Neural cell (in vitro differentiated cells): ENCODE measurements around the gene GRID1. TPM values are rescaled to one million over a fixed set of nuclear protein-coding genes. Genes with fewer than 3 reads are reported as not detected.

Experiments used
- H2AFZ ChIP-seq: fragments of 200-600, 300-800 bp; sonication (generic), shearing (Covaris generic); 2 replicates; pipeline ENCODE4 v1.6.0; 2014; ENCODE audit warnings: low read depth, mild to moderate bottlenecking, antibody characterized with exemption, low read length, moderate library complexity
- H3F3A ChIP-seq: fragments of 200-600 bp; shearing (Covaris generic); 2 replicates; pipeline ENCODE4 v1.6.1; 2016; ENCODE audit warnings: mild to moderate bottlenecking, moderate library complexity, mixed read lengths, antibody characterized with exemption, low read length; ENCODE audit not compliant: insufficient read depth, poor library complexity, severe bottlenecking
- H3K27ac ChIP-seq: fragments of 200-600, 300-800 bp; sonication (generic), shearing (Covaris generic); 2 replicates; pipeline ENCODE4 v1.5.1; 2014; ENCODE audit warnings: mild to moderate bottlenecking, low read length, moderate library complexity
- H3K27me3 ChIP-seq: fragments of 300-800, 200-600 bp; sonication (generic), shearing (Covaris generic); 2 replicates; pipeline ENCODE4 v1.6.0; 2014; ENCODE audit warnings: mild to moderate bottlenecking, low read depth, low read length, moderate library complexity; ENCODE audit not compliant: insufficient read depth
- H3K36me3 ChIP-seq: fragments of 300-800, 200-600 bp; sonication (generic), shearing (Covaris generic); 2 replicates; pipeline ENCODE4 v1.5.1; 2014; ENCODE audit warnings: mild to moderate bottlenecking, antibody characterized with exemption, low read length, moderate library complexity; ENCODE audit not compliant: insufficient read depth
- H3K4me2 ChIP-seq: fragments of 300-800, 200-600 bp; sonication (generic), shearing (Covaris generic); 2 replicates; pipeline ENCODE4 v1.6.0; 2014; ENCODE audit warnings: mild to moderate bottlenecking, low read length
- H3K4me3 ChIP-seq: fragments of 300-800, 200-600 bp; sonication (generic), shearing (Covaris generic); 2 replicates; pipeline ENCODE4 v1.5.1; 2014; ENCODE audit warnings: mild to moderate bottlenecking, low read length, moderate library complexity
- H3K79me2 ChIP-seq: fragments of 200-600 bp; shearing (Covaris generic); replicated peaks from 2 replicates; pipeline ENCODE4 v1.6.0; 2014; ENCODE audit warnings: mild to moderate bottlenecking, low read length, moderate library complexity; ENCODE audit not compliant: insufficient read depth
- H3K9ac ChIP-seq: fragments of 300-800, 200-600 bp; sonication (generic), shearing (Covaris generic); 2 replicates; pipeline ENCODE4 v1.6.1; 2016; ENCODE audit warnings: mild to moderate bottlenecking, low read length, mixed read lengths
- H3K9me2 ChIP-seq: fragments of 200-600 bp; shearing (Covaris generic); 2 replicates; pipeline ENCODE4 v1.6.1; 2016; ENCODE audit warnings: mild to moderate bottlenecking, low read length, mixed read lengths; ENCODE audit not compliant: insufficient read depth
- H3K9me3 ChIP-seq: fragments of 200-600, 300-800 bp; sonication (generic), shearing (Covaris generic); 2 replicates; pipeline ENCODE4 v1.6.1; 2016; ENCODE audit warnings: mild to moderate bottlenecking, mixed run types, low read length, moderate library complexity, mixed read lengths
- H4K20me1 ChIP-seq: fragments of 200-600 bp; shearing (Covaris generic); 2 replicates; pipeline ENCODE4 v1.6.1; 2016; ENCODE audit warnings: mild to moderate bottlenecking, mixed run types; ENCODE audit not compliant: insufficient read depth
- EP300 ChIP-seq: fragments of 450-650 bp; conservative IDR thresholded peaks from 2 replicates; pipeline ENCODE4 v1.6.1; 2014; ENCODE audit warnings: antibody characterized with exemption, mild to moderate bottlenecking, moderate library complexity; ENCODE audit not compliant: poor library complexity, severe bottlenecking
- EZH2 ChIP-seq: fragments of 200-600, 300-800 bp; shearing (Covaris generic), sonication (generic); IDR thresholded peaks from 2 replicates; pipeline ENCODE4 v1.6.1; 2014; ENCODE audit warnings: antibody characterized with exemption, low read length, borderline replicate concordance, mild to moderate bottlenecking; ENCODE audit not compliant: insufficient read depth, poor library complexity, severe bottlenecking
- MXI1 ChIP-seq: fragments of 450-650 bp; conservative IDR thresholded peaks from 2 replicates; pipeline ENCODE4 v1.6.1; 2014; ENCODE audit warnings: antibody characterized with exemption, mild to moderate bottlenecking; ENCODE audit not compliant: poor library complexity, severe bottlenecking
- POLR2AphosphoS5 ChIP-seq: IDR thresholded peaks from 2 replicates; pipeline ENCODE4 v1.6.1; 2012
- RAD21 ChIP-seq: fragments of 450-650 bp; conservative IDR thresholded peaks from 2 replicates; pipeline ENCODE4 v1.6.1; 2014; ENCODE audit warnings: antibody characterized with exemption, mild to moderate bottlenecking, moderate library complexity
- SMC3 ChIP-seq: fragments of 450-650 bp; conservative IDR thresholded peaks from 2 replicates; pipeline ENCODE4 v1.6.1; 2014; ENCODE audit warnings: antibody characterized with exemption, mild to moderate bottlenecking, moderate library complexity; ENCODE audit not compliant: poor library complexity
- TAF1 ChIP-seq: IDR thresholded peaks from 2 replicates; pipeline ENCODE4 v1.6.1; 2012; ENCODE audit warnings: low read depth
- polyA plus RNA-seq: library from polyadenylated mRNA; depleted of rRNA; stranded (reverse); fragments of >200 nt; gene quantifications from 2 replicates; pipeline ENCODE4 v1.2.3, GENCODE V29; 2014
- TF ChIP-seq, protein P1 (sequence below): IDR thresholded peaks from 2 replicates; pipeline ENCODE4 v1.6.1; 2012; ENCODE audit warnings: borderline replicate concordance
- TF ChIP-seq, protein P2 (sequence below): fragments of 450-650 bp; IDR thresholded peaks from 2 replicates; pipeline ENCODE4 v1.5.1; 2014; ENCODE audit warnings: antibody characterized with exemption, mild to moderate bottlenecking, moderate library complexity; ENCODE audit not compliant: poor library complexity, severe bottlenecking

GRID1 gene
- polyA plus RNA-seq, 1 donor from 2014 or later, result 7.3 TPM

DNA sequence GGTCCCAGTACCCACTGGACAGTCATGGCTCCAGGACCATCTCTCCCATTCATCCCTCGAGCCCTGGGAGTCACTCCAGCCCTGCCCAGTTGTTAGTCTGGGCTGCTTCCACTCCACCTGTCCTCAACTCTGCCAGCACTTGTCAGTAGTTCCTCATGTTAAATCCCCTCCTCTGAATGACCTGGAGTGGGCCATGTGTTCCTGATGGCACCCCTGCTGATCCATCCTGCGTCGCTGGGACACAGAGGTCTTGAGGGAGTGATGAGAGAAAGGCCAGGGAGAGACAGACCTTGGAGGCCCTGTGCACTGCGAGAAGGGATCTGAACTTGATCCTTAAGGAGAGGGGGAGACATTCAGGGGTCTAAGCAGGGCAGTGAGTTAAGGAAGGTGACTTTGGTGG, 174.9 kb downstream of the GRID1 start:
- Histone ChIP-seq H3F3A (no peaks in the 10 kb centered on the region), H3K9me2 (no peaks in the 10 kb centered on the region), H2AFZ (no peak overlapping the region), H3K9me3 (no peaks in the 10 kb centered on the region), H3K27me3 (no peaks in the 10 kb centered on the region), H3K4me3 (no peak overlapping the region), H4K20me1 (no peaks in the 10 kb centered on the region), H3K79me2 (no peaks in the 10 kb centered on the region), H3K27ac (no peak overlapping the region), H3K36me3 (no peaks in the 10 kb centered on the region), H3K4me2 (no peak overlapping the region), H3K9ac (no peak overlapping the region)
- TF ChIP-seq, protein P1, sequence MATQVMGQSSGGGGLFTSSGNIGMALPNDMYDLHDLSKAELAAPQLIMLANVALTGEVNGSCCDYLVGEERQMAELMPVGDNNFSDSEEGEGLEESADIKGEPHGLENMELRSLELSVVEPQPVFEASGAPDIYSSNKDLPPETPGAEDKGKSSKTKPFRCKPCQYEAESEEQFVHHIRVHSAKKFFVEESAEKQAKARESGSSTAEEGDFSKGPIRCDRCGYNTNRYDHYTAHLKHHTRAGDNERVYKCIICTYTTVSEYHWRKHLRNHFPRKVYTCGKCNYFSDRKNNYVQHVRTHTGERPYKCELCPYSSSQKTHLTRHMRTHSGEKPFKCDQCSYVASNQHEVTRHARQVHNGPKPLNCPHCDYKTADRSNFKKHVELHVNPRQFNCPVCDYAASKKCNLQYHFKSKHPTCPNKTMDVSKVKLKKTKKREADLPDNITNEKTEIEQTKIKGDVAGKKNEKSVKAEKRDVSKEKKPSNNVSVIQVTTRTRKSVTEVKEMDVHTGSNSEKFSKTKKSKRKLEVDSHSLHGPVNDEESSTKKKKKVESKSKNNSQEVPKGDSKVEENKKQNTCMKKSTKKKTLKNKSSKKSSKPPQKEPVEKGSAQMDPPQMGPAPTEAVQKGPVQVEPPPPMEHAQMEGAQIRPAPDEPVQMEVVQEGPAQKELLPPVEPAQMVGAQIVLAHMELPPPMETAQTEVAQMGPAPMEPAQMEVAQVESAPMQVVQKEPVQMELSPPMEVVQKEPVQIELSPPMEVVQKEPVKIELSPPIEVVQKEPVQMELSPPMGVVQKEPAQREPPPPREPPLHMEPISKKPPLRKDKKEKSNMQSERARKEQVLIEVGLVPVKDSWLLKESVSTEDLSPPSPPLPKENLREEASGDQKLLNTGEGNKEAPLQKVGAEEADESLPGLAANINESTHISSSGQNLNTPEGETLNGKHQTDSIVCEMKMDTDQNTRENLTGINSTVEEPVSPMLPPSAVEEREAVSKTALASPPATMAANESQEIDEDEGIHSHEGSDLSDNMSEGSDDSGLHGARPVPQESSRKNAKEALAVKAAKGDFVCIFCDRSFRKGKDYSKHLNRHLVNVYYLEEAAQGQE, result no peak
- TF ChIP-seq EP300 (no peak), RAD21 (no peak), TAF1 (no peak), EZH2 (no peak), MXI1 (no peak), POLR2AphosphoS5 (no peak), SMC3 (no peak)
- TF ChIP-seq, protein P2, sequence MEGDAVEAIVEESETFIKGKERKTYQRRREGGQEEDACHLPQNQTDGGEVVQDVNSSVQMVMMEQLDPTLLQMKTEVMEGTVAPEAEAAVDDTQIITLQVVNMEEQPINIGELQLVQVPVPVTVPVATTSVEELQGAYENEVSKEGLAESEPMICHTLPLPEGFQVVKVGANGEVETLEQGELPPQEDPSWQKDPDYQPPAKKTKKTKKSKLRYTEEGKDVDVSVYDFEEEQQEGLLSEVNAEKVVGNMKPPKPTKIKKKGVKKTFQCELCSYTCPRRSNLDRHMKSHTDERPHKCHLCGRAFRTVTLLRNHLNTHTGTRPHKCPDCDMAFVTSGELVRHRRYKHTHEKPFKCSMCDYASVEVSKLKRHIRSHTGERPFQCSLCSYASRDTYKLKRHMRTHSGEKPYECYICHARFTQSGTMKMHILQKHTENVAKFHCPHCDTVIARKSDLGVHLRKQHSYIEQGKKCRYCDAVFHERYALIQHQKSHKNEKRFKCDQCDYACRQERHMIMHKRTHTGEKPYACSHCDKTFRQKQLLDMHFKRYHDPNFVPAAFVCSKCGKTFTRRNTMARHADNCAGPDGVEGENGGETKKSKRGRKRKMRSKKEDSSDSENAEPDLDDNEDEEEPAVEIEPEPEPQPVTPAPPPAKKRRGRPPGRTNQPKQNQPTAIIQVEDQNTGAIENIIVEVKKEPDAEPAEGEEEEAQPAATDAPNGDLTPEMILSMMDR, result no peak

DNA sequence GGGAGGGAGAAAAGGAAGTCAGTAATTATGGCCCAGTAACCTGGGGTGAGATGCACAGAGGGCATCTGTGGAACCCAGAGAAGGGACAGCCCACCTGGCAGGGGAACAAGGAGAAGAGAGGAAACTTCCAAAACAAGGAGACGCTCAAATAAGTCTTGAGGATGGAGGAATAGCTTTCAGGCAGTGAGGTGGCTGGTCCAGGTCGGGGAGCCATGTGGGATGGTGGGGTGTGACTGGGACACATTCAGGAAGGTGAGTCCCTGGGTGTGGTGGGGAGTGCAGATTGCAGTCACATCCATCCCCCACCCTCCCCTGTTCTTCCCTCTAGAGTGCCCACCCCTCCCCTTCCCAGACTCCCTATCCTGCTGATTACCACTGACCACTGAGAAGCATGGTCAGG, 175.4 kb downstream of the GRID1 start:
- no peaks in the 10 kb centered on the region for H3K9me2 ChIP-seq
- no peaks in the 10 kb centered on the region for H3K27me3 ChIP-seq
- no peak overlapping the region for H3K4me3 ChIP-seq
- H3F3A ChIP-seq, result no peaks in the 10 kb centered on the region
- no peak overlapping the region for H3K4me2 ChIP-seq
- TF ChIP-seq EZH2, result no peak
- TF ChIP-seq SMC3, result no peak
- TF ChIP-seq TAF1, result no peak
- TF ChIP-seq, protein P2, result no peak
- TF ChIP-seq RAD21, result no peak
- TF ChIP-seq MXI1, result no peak
- no peak for TF ChIP-seq POLR2AphosphoS5
- TF ChIP-seq, protein P1, result no peak
- no peak for TF ChIP-seq EP300
- no peaks in the 10 kb centered on the region for H3K36me3 ChIP-seq
- no peak overlapping the region for H3K27ac ChIP-seq
- H3K9ac ChIP-seq, result no peak overlapping the region
- H3K9me3 ChIP-seq, result no peaks in the 10 kb centered on the region
- no peak overlapping the region for H2AFZ ChIP-seq
- H3K79me2 ChIP-seq, result no peaks in the 10 kb centered on the region
- H4K20me1 ChIP-seq, result no peaks in the 10 kb centered on the region
